ENCODE data around the gene BRD8.
"Not testable (repeated sequence)": the region's sequence is repeated elsewhere in the genome, so short reads cannot be mapped to it uniquely, and the experiment has no call there.

BRD8 gene

DNA sequence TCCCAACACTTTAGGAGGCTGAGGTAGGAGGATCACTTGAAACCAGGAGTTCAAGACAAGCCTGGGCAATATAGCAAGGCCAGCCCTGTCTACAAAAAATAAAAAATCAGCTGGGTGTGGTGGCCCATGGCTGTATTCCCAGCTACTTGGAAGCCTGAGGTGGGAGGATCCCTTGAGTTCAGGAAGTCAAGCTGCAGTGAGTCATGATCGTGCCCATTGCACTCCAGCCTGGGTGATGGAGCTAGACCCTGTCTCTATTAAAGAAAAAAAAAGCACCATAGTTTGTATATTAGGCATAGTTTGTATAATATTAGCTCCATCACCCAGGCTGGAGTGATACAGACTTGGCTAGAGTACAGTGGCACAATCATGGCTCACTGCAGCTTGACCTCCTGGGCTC, 29.6 kb downstream of the BRD8 start:
- Histone ChIP-seq H3K4me2 (ENCODE audit: insufficient read depth, low read length) (no peak overlapping the region), H3K4me3 (ENCODE audit: low read depth in 1 of 2, low read length in 2 of 2) (no peak overlapping the region), H3K4me1 (ENCODE audit: insufficient read depth, low read length) (no peaks in the 10 kb centered on the region), H4K20me1 (ENCODE audit: insufficient read depth, low read length) (no peaks in the 10 kb centered on the region), H3K27ac (ENCODE audit: low read length) (no peak overlapping the region), H3K9ac (ENCODE audit: low read depth, low read length) (no peak overlapping the region), H3K36me3 (ENCODE audit: insufficient read depth, low read length) (no peaks in the 10 kb centered on the region), H2AFZ (ENCODE audit: low read depth, low read length) (no peak overlapping the region), H3K79me2 (ENCODE audit: insufficient read depth, low read length) (no peaks in the 10 kb centered on the region), H3K9me3 (ENCODE audit: insufficient read depth, low read length, severe bottlenecking) (no peaks in the 10 kb centered on the region), H3K27me3 (ENCODE audit: insufficient read depth, low read length, poor library complexity) (no peaks in the 10 kb centered on the region)
- DNase-seq = no peak
- TF ChIP-seq EZH2 (IDR thresholded peaks at IDR 0.05; ENCODE audit: borderline replicate concordance, low read depth, low read length, severe bottlenecking) = no peak
- TF ChIP-seq, protein P1, sequence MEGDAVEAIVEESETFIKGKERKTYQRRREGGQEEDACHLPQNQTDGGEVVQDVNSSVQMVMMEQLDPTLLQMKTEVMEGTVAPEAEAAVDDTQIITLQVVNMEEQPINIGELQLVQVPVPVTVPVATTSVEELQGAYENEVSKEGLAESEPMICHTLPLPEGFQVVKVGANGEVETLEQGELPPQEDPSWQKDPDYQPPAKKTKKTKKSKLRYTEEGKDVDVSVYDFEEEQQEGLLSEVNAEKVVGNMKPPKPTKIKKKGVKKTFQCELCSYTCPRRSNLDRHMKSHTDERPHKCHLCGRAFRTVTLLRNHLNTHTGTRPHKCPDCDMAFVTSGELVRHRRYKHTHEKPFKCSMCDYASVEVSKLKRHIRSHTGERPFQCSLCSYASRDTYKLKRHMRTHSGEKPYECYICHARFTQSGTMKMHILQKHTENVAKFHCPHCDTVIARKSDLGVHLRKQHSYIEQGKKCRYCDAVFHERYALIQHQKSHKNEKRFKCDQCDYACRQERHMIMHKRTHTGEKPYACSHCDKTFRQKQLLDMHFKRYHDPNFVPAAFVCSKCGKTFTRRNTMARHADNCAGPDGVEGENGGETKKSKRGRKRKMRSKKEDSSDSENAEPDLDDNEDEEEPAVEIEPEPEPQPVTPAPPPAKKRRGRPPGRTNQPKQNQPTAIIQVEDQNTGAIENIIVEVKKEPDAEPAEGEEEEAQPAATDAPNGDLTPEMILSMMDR (IDR thresholded peaks at IDR 0.05; ENCODE audit: borderline replicate concordance, extremely low read depth, low read length, poor library complexity, severe bottlenecking) = no peak
- no peak for ATAC-seq (ENCODE audit: insufficient read depth, low read depth)

DNA sequence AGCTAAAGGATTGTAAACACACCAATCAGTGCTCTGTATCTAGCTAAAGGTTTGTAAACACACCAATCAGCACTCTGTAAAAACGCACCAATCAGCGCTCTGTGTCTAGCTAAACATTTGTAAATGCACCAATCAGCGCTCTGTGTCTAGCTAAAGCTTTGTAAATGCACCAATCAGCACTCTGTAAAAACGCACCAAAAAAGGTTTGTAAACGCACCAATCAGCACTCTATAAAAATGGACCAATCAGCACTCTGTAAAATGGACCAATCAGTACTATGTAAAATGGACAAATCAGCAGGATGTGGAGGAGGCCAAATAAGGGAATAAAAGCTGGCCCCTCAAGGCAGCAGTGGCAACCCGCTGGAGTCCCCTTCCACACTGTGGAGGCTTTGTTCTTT, 34.9 kb downstream of the BRD8 start:
- DNase-seq; H3K4me1 ChIP-seq (ENCODE audit: insufficient read depth, low read length); H3K27me3 ChIP-seq (ENCODE audit: insufficient read depth, low read length, poor library complexity); H4K20me1 ChIP-seq (ENCODE audit: insufficient read depth, low read length); H3K9me3 ChIP-seq (ENCODE audit: insufficient read depth, low read length, severe bottlenecking); H3K4me2 ChIP-seq (ENCODE audit: insufficient read depth, low read length); H2AFZ ChIP-seq (ENCODE audit: low read depth, low read length); H3K27ac ChIP-seq (ENCODE audit: low read length); H3K79me2 ChIP-seq (ENCODE audit: insufficient read depth, low read length); H3K36me3 ChIP-seq (ENCODE audit: insufficient read depth, low read length); H3K9ac ChIP-seq (ENCODE audit: low read depth, low read length); H3K4me3 ChIP-seq (ENCODE audit: low read depth in 1 of 2, low read length in 2 of 2); ATAC-seq (ENCODE audit: insufficient read depth, low read depth): not testable (repeated sequence)

DNA sequence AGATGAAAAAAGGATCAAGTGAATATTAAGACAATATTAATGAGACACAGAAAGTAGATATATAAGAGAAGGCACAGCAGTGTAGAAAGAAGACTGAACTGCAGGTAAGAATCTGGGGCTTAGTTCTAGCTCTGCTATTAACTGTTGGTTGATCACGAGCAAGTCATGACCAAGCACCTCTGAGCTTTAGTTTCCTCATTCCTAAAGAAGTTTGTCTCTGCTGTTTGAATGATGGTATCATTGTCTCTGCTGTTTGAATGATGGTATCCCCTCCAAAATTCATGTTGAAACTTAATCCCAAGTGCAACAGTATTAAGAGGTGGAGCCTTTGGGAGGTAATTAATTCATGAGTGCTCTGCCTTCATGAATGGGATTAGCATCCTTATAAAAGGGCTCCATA, 36.7 kb downstream of the BRD8 start:
- no peak for TF ChIP-seq EZH2 (IDR thresholded peaks at IDR 0.05; ENCODE audit: borderline replicate concordance, low read depth, low read length, severe bottlenecking)
- TF ChIP-seq, protein P1 (IDR thresholded peaks at IDR 0.05; ENCODE audit: borderline replicate concordance, extremely low read depth, low read length, poor library complexity, severe bottlenecking) = no peak
- no peak overlapping the region for H3K4me2 ChIP-seq (ENCODE audit: insufficient read depth, low read length)

DNA sequence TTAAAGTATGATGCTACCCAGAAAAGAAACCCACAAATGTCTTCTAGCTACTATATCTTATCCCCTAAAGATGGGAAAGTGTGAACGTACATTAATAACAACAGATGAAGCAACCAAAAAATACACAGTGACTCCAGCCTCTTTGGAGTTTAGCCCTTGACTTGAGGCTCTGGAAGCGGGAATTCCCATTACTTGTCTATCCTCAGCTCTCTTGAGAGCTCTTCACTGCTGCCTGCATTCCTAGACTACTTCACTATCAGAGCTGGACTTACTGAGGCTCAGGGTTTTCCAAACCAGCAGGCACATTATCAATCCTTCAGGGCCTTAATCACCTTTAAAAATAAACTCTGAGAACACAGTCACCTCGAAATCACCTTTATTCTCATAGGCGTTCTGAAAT, 38.2 kb downstream of the BRD8 start:
- ATAC-seq (ENCODE audit: insufficient read depth, low read depth) (no peak), DNase-seq (no peak)
- Histone ChIP-seq H3K9me3 (ENCODE audit: insufficient read depth, low read length, severe bottlenecking) (no peaks in the 10 kb centered on the region), H3K4me2 (ENCODE audit: insufficient read depth, low read length) (no peak overlapping the region), H3K4me1 (ENCODE audit: insufficient read depth, low read length) (no peaks in the 10 kb centered on the region), H3K9ac (ENCODE audit: low read depth, low read length) (no peak overlapping the region), H3K79me2 (ENCODE audit: insufficient read depth, low read length) (no peaks in the 10 kb centered on the region), H3K27ac (ENCODE audit: low read length) (no peak overlapping the region), H2AFZ (ENCODE audit: low read depth, low read length) (no peak overlapping the region), H4K20me1 (ENCODE audit: insufficient read depth, low read length) (no peaks in the 10 kb centered on the region), H3K4me3 (ENCODE audit: low read depth in 1 of 2, low read length in 2 of 2) (no peak overlapping the region), H3K27me3 (ENCODE audit: insufficient read depth, low read length, poor library complexity) (no peaks in the 10 kb centered on the region), H3K36me3 (ENCODE audit: insufficient read depth, low read length) (no peaks in the 10 kb centered on the region)
- TF ChIP-seq, protein P1 (IDR thresholded peaks at IDR 0.05; ENCODE audit: borderline replicate concordance, extremely low read depth, low read length, poor library complexity, severe bottlenecking) = no peak
- TF ChIP-seq EZH2 (IDR thresholded peaks at IDR 0.05; ENCODE audit: borderline replicate concordance, low read depth, low read length, severe bottlenecking) = no peak

More for the DNA sequence above, 36.7 kb downstream of the BRD8 start:
- no peak overlapping the region for H2AFZ ChIP-seq (ENCODE audit: low read depth, low read length)
- no peak overlapping the region for H3K4me3 ChIP-seq (ENCODE audit: low read depth in 1 of 2, low read length in 2 of 2)
- no peaks in the 10 kb centered on the region for H3K9me3 ChIP-seq (ENCODE audit: insufficient read depth, low read length, severe bottlenecking)
- no peak overlapping the region for H3K9ac ChIP-seq (ENCODE audit: low read depth, low read length)
- no peak for ATAC-seq (ENCODE audit: insufficient read depth, low read depth)
- H3K4me1 ChIP-seq (ENCODE audit: insufficient read depth, low read length) = no peaks in the 10 kb centered on the region
- H3K27me3 ChIP-seq (ENCODE audit: insufficient read depth, low read length, poor library complexity) = no peaks in the 10 kb centered on the region
- no peak overlapping the region for H3K27ac ChIP-seq (ENCODE audit: low read length)
- H3K79me2 ChIP-seq (ENCODE audit: insufficient read depth, low read length) = no peaks in the 10 kb centered on the region
- DNase-seq = no peak
- no peaks in the 10 kb centered on the region for H4K20me1 ChIP-seq (ENCODE audit: insufficient read depth, low read length)
- no peaks in the 10 kb centered on the region for H3K36me3 ChIP-seq (ENCODE audit: insufficient read depth, low read length)
